Thoracic aorta (tissue), 2 donors: Measurements from ENCODE around the gene PARD3. TPM values are rescaled to one million over a fixed set of nuclear protein-coding genes. Genes with fewer than 3 reads are reported as not detected.

ENCODE experiments used
- ATAC-seq: fragments of 150-250 bp; one replicate; pipeline ENCODE4 v1.8.0; 2017; ENCODE audit warnings: low read depth; ENCODE audit not compliant: insufficient number of reproducible peaks, low FRiP score
- DNase-seq: peaks from one replicate; pipeline ENCODE4 v3.0.0-alpha.2; 2020; ENCODE audit warnings: low spot score
- H3K27ac ChIP-seq, 2 donors: fragments of 200-600 bp; sonication (generic); 1 replicate in 1 of 2; 2 replicates in 1 of 2; pipeline ENCODE4 v1.5.1; 2016; ENCODE audit warnings: mild to moderate bottlenecking in 2 of 2, moderate library complexity in 2 of 2
- H3K27me3 ChIP-seq: fragments of 200-600 bp; sonication (generic); replicated peaks from 2 replicates; pipeline ENCODE4 v1.6.0; 2016; ENCODE audit warnings: mild to moderate bottlenecking; ENCODE audit not compliant: insufficient read depth
- H3K36me3 ChIP-seq: fragments of 200-600 bp; sonication (generic); one replicate; pipeline ENCODE4 v1.5.1; 2016
- H3K4me1 ChIP-seq, 2 donors: fragments of 200-600 bp; sonication (generic); 1 replicate in 1 of 2; 2 replicates in 1 of 2; pipeline versions ENCODE4 v1.5.1 to v1.6.0; 2016; ENCODE audit warnings: low read depth in 2 of 2, mild to moderate bottlenecking in 1 of 2; ENCODE audit not compliant: control insufficient read depth in 1 of 2
- H3K4me3 ChIP-seq: fragments of 200-600 bp; sonication (generic); 2 replicates; pipeline ENCODE4 v1.5.1; 2016; ENCODE audit warnings: mild to moderate bottlenecking
- H3K9me3 ChIP-seq: fragments of 200-600 bp; sonication (generic); 2 replicates; pipeline ENCODE4 v1.5.1; 2016
- CTCF ChIP-seq: fragments of 200-600 bp; sonication (generic); IDR thresholded peaks from one replicate; pipeline ENCODE4 v1.5.1; 2019; ENCODE audit warnings: antibody characterized with exemption
- total RNA-seq, 2 donors: library from RNA; depleted of rRNA; stranded (reverse); fragments of >200 nt; gene quantifications; one replicate each; pipeline versions ENCODE4 v1.1.0 to v1.2.3, GENCODE V29; 2016

PARD3 gene
- total RNA-seq, 2 donors from 2014 or later: 16.7 to 34.5 TPM

GRCh38 chr10:34589275-34589674, 225.8 kb downstream of the PARD3 start:
- peaks cover 2 to 4% of the 10 kb centered on the region in 2 donors for H3K4me1 ChIP-seq
- H3K4me3 ChIP-seq: no peak overlapping the region
- DNase-seq (no peak), ATAC-seq (no peak)
- H3K27ac ChIP-seq: no peak overlapping the region
- no peaks in the 10 kb centered on the region for H3K9me3 ChIP-seq
- no peaks in the 10 kb centered on the region for H3K36me3 ChIP-seq
- no peak for TF ChIP-seq CTCF
- H3K27me3 ChIP-seq: no peaks in the 10 kb centered on the region

- TF ChIP-seq CTCF: no peak
- Histone ChIP-seq H3K4me3 (no peak overlapping the region), H3K4me1 (peaks cover 7 to 13% of the 10 kb centered on the region in 2 donors), H3K27me3 (no peaks in the 10 kb centered on the region), H3K36me3 (no peaks in the 10 kb centered on the region), H3K9me3 (no peaks in the 10 kb centered on the region), H3K27ac (no peak overlapping the region)
- ATAC-seq (no peak), DNase-seq (no peak)
Measured at GRCh38 chr10:34587680-34588019, 227.4 kb downstream of the PARD3 start.

GRCh38 chr10:34587002-34587679, 228.0 kb downstream of the PARD3 start:
- TF ChIP-seq CTCF: no peak

GRCh38 chr10:34585422-34586112, 229.5 kb downstream of the PARD3 start:
- H3K27ac ChIP-seq: no peak overlapping the region
- TF ChIP-seq CTCF: no peak
- no peak overlapping the region for H3K4me3 ChIP-seq
- peaks cover 10 to 25% of the 10 kb centered on the region in 2 donors for H3K4me1 ChIP-seq
- H3K27me3 ChIP-seq: no peaks in the 10 kb centered on the region
- DNase-seq (no peak), ATAC-seq (no peak)
- H3K36me3 ChIP-seq: no peaks in the 10 kb centered on the region
- H3K9me3 ChIP-seq: no peaks in the 10 kb centered on the region

More at GRCh38 chr10:34587002-34587679, 228.0 kb downstream of the PARD3 start:
- DNase-seq (no peak), ATAC-seq (no peak)
- Histone ChIP-seq H3K27ac (no peak overlapping the region), H3K4me3 (no peak overlapping the region), H3K4me1 (peaks cover 10 to 16% of the 10 kb centered on the region in 2 donors), H3K36me3 (no peaks in the 10 kb centered on the region), H3K9me3 (no peaks in the 10 kb centered on the region), H3K27me3 (no peaks in the 10 kb centered on the region)

GRCh38 chr10:34584164-34584563, 230.9 kb downstream of the PARD3 start:
- Histone ChIP-seq H3K27me3 (no peaks in the 10 kb centered on the region), H3K4me3 (no peak overlapping the region), H3K9me3 (no peaks in the 10 kb centered on the region), H3K4me1 (peaks cover 10 to 25% of the 10 kb centered on the region in 2 donors), H3K36me3 (no peaks in the 10 kb centered on the region), H3K27ac (no peak overlapping the region)
- no peak for ATAC-seq
- TF ChIP-seq CTCF: no peak
- no peak for DNase-seq
